A549 (cell line): ENCODE data around the gene GBA2.

ENCODE experiments used
- EP300 ChIP-seq, 2 experiments: fragments of >200 bp; sonication (Bioruptor Twin); formaldehyde crosslinking; IDR thresholded peaks; 2 replicates in 1 of 2; 3 replicates in 1 of 2; pipeline ENCODE4 v1.6.1; 2016 to 2017
- KDM1A ChIP-seq: fragments of 200-600 bp; sonication (generic); IDR thresholded peaks from 2 replicates; pipeline ENCODE4 v1.6.1; 2016; ENCODE audit warnings: low read depth, mild to moderate bottlenecking
- POLR2A ChIP-seq: IDR thresholded peaks from 2 replicates; pipeline ENCODE4 v1.6.1; 2012; ENCODE audit warnings: mild to moderate bottlenecking, low read length
- TF ChIP-seq, protein P1 (sequence below): fragments of >200 bp; sonication (Bioruptor Twin); formaldehyde crosslinking; IDR thresholded peaks from 3 replicates; pipeline ENCODE4 v1.5.1; 2016
- TF ChIP-seq, protein P2 (sequence below): fragments of 450-650 bp; IDR thresholded peaks from 2 replicates; pipeline ENCODE4 v1.6.1; 2014; ENCODE audit warnings: antibody characterized with exemption
- TF ChIP-seq, protein P3 (sequence below): fragments of 250-450 bp; sonication (Bioruptor Pico); IDR thresholded peaks from 2 replicates; pipeline ENCODE4 v1.5.0; 2021; ENCODE audit warnings: mild to moderate bottlenecking, moderate library complexity, borderline replicate concordance

DNA sequence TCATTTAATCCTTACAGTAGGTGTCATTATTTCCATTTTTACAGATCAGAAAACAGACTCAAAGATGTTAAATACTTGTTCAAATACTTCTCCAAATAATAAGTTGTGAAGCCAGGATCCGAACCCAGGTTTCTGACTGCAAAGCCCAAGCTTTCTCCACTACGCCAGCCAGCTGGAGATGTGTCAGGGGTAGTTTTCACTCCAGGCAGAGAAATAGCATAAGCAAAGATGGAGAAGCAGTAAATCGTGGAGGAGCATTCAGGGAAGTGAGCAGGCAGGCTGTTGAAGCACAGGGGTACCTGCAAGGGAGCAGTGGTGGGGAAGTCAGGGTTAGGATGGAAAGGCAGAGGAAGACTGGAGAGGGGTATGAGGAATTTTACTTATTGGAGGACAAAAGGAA is 19.9 kb downstream of the GBA2 start:
- TF ChIP-seq POLR2A = no peak
- TF ChIP-seq, protein P1, sequence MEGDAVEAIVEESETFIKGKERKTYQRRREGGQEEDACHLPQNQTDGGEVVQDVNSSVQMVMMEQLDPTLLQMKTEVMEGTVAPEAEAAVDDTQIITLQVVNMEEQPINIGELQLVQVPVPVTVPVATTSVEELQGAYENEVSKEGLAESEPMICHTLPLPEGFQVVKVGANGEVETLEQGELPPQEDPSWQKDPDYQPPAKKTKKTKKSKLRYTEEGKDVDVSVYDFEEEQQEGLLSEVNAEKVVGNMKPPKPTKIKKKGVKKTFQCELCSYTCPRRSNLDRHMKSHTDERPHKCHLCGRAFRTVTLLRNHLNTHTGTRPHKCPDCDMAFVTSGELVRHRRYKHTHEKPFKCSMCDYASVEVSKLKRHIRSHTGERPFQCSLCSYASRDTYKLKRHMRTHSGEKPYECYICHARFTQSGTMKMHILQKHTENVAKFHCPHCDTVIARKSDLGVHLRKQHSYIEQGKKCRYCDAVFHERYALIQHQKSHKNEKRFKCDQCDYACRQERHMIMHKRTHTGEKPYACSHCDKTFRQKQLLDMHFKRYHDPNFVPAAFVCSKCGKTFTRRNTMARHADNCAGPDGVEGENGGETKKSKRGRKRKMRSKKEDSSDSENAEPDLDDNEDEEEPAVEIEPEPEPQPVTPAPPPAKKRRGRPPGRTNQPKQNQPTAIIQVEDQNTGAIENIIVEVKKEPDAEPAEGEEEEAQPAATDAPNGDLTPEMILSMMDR = no peak
- TF ChIP-seq, protein P2, sequence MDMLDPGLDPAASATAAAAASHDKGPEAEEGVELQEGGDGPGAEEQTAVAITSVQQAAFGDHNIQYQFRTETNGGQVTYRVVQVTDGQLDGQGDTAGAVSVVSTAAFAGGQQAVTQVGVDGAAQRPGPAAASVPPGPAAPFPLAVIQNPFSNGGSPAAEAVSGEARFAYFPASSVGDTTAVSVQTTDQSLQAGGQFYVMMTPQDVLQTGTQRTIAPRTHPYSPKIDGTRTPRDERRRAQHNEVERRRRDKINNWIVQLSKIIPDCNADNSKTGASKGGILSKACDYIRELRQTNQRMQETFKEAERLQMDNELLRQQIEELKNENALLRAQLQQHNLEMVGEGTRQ = no peak
- no peak for TF ChIP-seq EP300 (IDR thresholded peaks at IDR 0.05)
- TF ChIP-seq KDM1A = no peak
- TF ChIP-seq, protein P3, sequence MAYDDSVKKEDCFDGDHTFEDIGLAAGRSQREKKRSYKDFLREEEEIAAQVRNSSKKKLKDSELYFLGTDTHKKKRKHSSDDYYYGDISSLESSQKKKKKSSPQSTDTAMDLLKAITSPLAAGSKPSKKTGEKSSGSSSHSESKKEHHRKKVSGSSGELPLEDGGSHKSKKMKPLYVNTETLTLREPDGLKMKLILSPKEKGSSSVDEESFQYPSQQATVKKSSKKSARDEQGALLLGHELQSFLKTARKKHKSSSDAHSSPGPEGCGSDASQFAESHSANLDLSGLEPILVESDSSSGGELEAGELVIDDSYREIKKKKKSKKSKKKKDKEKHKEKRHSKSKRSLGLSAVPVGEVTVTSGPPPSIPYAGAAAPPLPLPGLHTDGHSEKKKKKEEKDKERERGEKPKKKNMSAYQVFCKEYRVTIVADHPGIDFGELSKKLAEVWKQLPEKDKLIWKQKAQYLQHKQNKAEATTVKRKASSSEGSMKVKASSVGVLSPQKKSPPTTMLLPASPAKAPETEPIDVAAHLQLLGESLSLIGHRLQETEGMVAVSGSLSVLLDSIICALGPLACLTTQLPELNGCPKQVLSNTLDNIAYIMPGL (CRISPR knock-in tag) = no peak
